Lower leg skin (tissue), 4 donors: Measurements from ENCODE around the gene BEAN1. TPM values are rescaled to one million over a fixed set of nuclear protein-coding genes. Genes with fewer than 3 reads are reported as not detected.

Source experiments
- DNase-seq, 2 donors: peaks; one replicate each; pipeline ENCODE4 v3.0.0-alpha.2; 2019; ENCODE audit warnings: low spot score in 2 of 2
- H3K4me3 ChIP-seq: fragments of 200-600 bp; sonication (generic); 2 replicates; pipeline ENCODE4 v1.5.1; 2017; ENCODE audit warnings: mild to moderate bottlenecking, low read depth; ENCODE audit not compliant: poor library complexity, severe bottlenecking
- CTCF ChIP-seq, 3 donors: fragments of 450-650 bp; IDR thresholded peaks; one replicate each; pipeline ENCODE4 v1.5.1; 2016; ENCODE audit warnings: antibody characterized with exemption in 3 of 3, mild to moderate bottlenecking in 3 of 3, moderate library complexity in 2 of 3
- POLR2A ChIP-seq, 2 donors: fragments of 450-650 bp; IDR thresholded peaks; one replicate each; pipeline ENCODE4 v1.6.1; 2016 to 2017; ENCODE audit warnings: antibody characterized with exemption in 2 of 2, mild to moderate bottlenecking in 1 of 2, moderate library complexity in 1 of 2
- WGBS, 2 donors: methylation state at CpG; one replicate each; pipeline ENCODE4 v1.1.5; 2018; 5-methylcytosine and 5-hydroxymethylcytosine counted together
- intact Hi-C: fragments of 100-400 bp; cut with DNase I; formaldehyde crosslinking; loops from one replicate; pipeline ENCODE4 v1.15.0; 2023; ENCODE audit warnings: low total_unique reads
- total RNA-seq, 4 donors: library from RNA; depleted of rRNA; stranded (reverse); fragments of >200 nt; gene quantifications; one replicate each; pipeline ENCODE4 v1.1.0, GENCODE V29; 2016

BEAN1 gene
- total RNA-seq, 4 donors from 2014 or later, result 0.72 to 3.9 (median 2.9) TPM; not detected in 1

- 87 to 88% methylated on average over 20 of the region's 20 CpGs for WGBS, 2 donors
- no peak overlapping the region for H3K4me3 ChIP-seq
- intact Hi-C loops, result loop anchor here (10.0 kb wide), 2 partner anchors 214 to 454 kb away; no protein-coding TSS in a partner anchor
- TF ChIP-seq POLR2A (IDR thresholded peaks at IDR 0.05) (no peak), CTCF (IDR thresholded peaks at IDR 0.05) (no peak)
- DNase-seq, result peak in 1 of 2 donors; percentile 72
These were observed 26.4 kb upstream of the BEAN1 start for GRCh38 chr16:66400503-66401380.

GRCh38 chr16:66401610-66402009 lies 25.5 kb upstream of the BEAN1 start:
- WGBS, 2 donors, result 78 to 81% methylated on average over 10 to 11 of the region's 11 CpGs
- TF ChIP-seq CTCF (IDR thresholded peaks at IDR 0.05) (no peak), POLR2A (IDR thresholded peaks at IDR 0.05) (no peak)
- DNase-seq, result peak in 1 of 2 donors; percentile 70
- intact Hi-C loops, result loop anchor here (10.0 kb wide), 2 partner anchors 213 to 453 kb away; no protein-coding TSS in a partner anchor
- H3K4me3 ChIP-seq, result no peak overlapping the region

- intact Hi-C loops, result loop anchor here (10.0 kb wide), 2 partner anchors 213 to 453 kb away; no protein-coding TSS in a partner anchor
- 84% methylated on average over 8 to 10 of the region's 12 CpGs for WGBS, 2 donors
- no peak overlapping the region for H3K4me3 ChIP-seq
- no peak for TF ChIP-seq CTCF (IDR thresholded peaks at IDR 0.05)
- no peak for TF ChIP-seq POLR2A (IDR thresholded peaks at IDR 0.05)
- peak in 1 of 2 donors; percentile 48 for DNase-seq
These were observed 24.9 kb upstream of the BEAN1 start for GRCh38 chr16:66402166-66402565.

DNA sequence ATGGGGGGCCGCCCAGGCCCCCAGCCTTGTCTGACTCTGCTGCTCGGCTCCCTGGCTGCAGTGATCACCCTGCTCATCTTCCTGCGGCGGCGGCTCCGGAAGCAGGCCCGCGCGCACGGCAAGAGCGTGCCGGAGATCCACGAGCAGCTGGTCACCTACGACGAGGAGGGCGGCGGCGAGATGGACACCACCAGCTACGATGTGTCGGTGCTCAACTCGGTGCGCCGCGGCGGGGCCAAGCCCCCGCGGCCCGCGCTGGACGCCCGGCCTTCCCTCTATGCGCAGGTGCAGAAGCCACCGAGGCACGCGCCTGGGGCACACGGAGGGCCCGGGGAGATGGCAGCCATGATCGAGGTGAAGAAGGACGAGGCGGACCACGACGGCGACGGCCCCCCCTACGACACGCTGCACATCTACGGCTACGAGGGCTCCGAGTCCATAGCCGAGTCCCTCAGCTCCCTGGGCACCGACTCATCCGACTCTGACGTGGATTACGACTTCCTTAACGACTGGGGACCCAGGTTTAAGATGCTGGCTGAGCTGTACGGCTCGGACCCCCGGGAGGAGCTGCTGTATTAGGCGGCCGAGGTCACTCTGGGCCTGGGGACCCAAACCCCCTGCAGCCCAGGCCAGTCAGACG lies 24.4 kb upstream of the BEAN1 start:
- 89 to 93% methylated on average over 61 of the region's 61 CpGs for WGBS, 2 donors
- intact Hi-C loops, result loop anchor here (10.0 kb wide), 2 partner anchors 212 to 452 kb away; no protein-coding TSS in a partner anchor

More for the DNA sequence above, 24.4 kb upstream of the BEAN1 start:
- DNase-seq, result no peak
- TF ChIP-seq POLR2A (IDR thresholded peaks at IDR 0.05), result no peak
- no peak for TF ChIP-seq CTCF (IDR thresholded peaks at IDR 0.05)
- H3K4me3 ChIP-seq, result no peak overlapping the region
